ENCODE data around the gene NOVA1. TPM values are rescaled to one million over a fixed set of nuclear protein-coding genes. Genes with fewer than 3 reads are reported as not detected.

NOVA1 gene
- total and polyA plus RNA-seq, 2 experiments from 2014 or later, result 0.32 to 1.6 TPM

DNA sequence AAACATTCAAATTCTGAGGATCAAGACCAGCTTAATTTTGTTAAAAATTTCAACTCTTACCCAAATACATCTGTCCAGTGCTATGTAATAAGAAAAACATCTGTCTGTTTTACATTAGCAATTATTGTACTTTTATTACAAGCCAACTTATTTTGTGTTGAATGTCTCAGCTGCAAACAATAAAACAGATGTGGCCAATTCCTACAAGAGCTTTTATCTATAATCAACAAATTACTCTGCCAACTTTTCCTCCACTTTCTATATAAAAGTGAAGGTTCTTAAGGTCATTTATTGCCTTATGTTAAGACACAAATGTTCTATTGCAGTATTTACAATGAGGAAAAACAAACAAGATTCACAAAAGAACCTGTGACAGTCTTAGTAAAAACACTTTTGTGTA lies 72.7 kb downstream of the NOVA1 start:
- Histone ChIP-seq H3K36me3 (ENCODE audit: low read depth) (no peaks in the 10 kb centered on the region), H3K9me3 (ENCODE audit: low read depth) (no peaks in the 10 kb centered on the region), H3K79me2 (ENCODE audit: insufficient read depth) (no peaks in the 10 kb centered on the region), H3K9ac (no peak overlapping the region), H3K4me1 (ENCODE audit: insufficient read depth) (peaks cover 50% of the 10 kb centered on the region), H3F3A (ENCODE audit: insufficient read depth) (peaks cover 17% of the 10 kb centered on the region; the same call in 1 of the 2 replicates), H3K4me3 (no peak overlapping the region), H3K9me2 (ENCODE audit: insufficient read depth) (no peaks in the 10 kb centered on the region), H2AFZ (no peak overlapping the region), H3K27me3 (replicated peaks; ENCODE audit: insufficient read depth) (no peaks in the 10 kb centered on the region), H3K4me2 (ENCODE audit: unreplicated experiment) (no peak overlapping the region), H3K27ac (no peak overlapping the region), H4K20me1 (ENCODE audit: insufficient read depth) (no peaks in the 10 kb centered on the region)
- TF ChIP-seq EZH2phosphoT487 (IDR thresholded peaks at IDR 0.05; ENCODE audit: insufficient read depth, low read depth), result no peak
- no peak for TF ChIP-seq EZH2 (IDR thresholded peaks at IDR 0.05; ENCODE audit: insufficient read depth, poor library complexity, severe bottlenecking)
- peak; percentile 7 for DNase-seq
- in situ Hi-C loops (cut with MboI), result no loop called here

DNA sequence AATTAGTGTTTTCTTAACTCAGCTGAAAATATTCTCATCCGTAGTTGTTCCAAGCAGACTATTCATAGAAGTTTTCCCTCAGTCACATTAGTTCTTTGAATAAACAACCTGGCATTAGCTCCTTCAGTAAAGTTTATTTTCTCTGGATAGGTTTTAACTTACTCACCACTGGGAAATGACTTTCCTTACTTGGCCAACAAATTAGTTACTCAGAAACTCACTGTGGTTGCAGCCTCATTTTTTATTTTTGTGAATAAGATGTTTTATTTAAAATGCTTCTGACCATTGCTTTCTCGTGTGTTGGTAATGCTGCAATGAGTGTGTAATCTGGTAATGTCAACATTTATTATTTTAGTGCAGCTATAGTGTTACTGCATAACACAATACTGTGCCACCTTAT lies 74.9 kb downstream of the NOVA1 start:
- no peak for TF ChIP-seq EZH2phosphoT487 (IDR thresholded peaks at IDR 0.05; ENCODE audit: insufficient read depth, low read depth)
- TF ChIP-seq EZH2 (IDR thresholded peaks at IDR 0.05; ENCODE audit: insufficient read depth, poor library complexity, severe bottlenecking), result no peak
- in situ Hi-C loops (cut with MboI), result no loop called here
- peak; percentile 86 for DNase-seq
- no peaks in the 10 kb centered on the region for H3K36me3 ChIP-seq (ENCODE audit: low read depth)
- H3K4me2 ChIP-seq (ENCODE audit: unreplicated experiment), result peak overlapping the region; percentile 32
- H3K4me1 ChIP-seq (ENCODE audit: insufficient read depth), result peaks cover 41% of the 10 kb centered on the region
- H3K9ac ChIP-seq, result peak overlapping the region; percentile 24; the same call in 1 of the 2 replicates
- no peaks in the 10 kb centered on the region for H3K9me2 ChIP-seq (ENCODE audit: insufficient read depth)
- 0 to 2% methylated on average over 2 of the region's 2 CpGs for WGBS, 2 experiments (ENCODE audit: low coverage in 1 of 2, low lambda C conversion rate in 2 of 2, missing lambda C conversion rate in 2 of 2)
- no peak overlapping the region for H2AFZ ChIP-seq
- H3K4me3 ChIP-seq, result peak overlapping the region; percentile 23; the same call in 1 of the 2 replicates
- H3K27me3 ChIP-seq (replicated peaks; ENCODE audit: insufficient read depth), result no peaks in the 10 kb centered on the region
- H3K27ac ChIP-seq, result peak overlapping the region; percentile 55
- no peaks in the 10 kb centered on the region for H3K79me2 ChIP-seq (ENCODE audit: insufficient read depth)
- H3F3A ChIP-seq (ENCODE audit: insufficient read depth), result peaks cover 17% of the 10 kb centered on the region; the same call in 1 of the 2 replicates
- H3K9me3 ChIP-seq (ENCODE audit: low read depth), result no peaks in the 10 kb centered on the region
- H4K20me1 ChIP-seq (ENCODE audit: insufficient read depth), result no peaks in the 10 kb centered on the region

DNA sequence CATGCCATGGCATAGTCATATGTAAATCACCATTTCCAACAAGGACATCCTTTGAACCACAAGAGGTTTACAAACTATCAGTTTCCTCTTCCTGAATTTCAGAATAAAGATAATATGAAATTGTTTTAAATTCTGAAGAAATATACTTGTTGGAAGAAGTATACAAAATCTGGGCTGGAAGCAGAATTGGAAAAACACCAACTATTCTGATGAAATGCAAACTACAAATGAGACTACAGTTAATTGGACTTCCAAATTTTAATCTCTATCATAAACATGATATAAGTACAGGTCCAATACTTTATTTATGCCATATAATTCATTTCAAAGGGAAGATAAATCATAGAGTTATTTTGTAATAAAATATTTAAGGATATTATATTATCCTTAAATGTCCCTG lies 80.1 kb downstream of the NOVA1 start:
- Histone ChIP-seq H3K27ac (no peak overlapping the region), H3K9me3 (ENCODE audit: low read depth) (no peaks in the 10 kb centered on the region), H3K27me3 (replicated peaks; ENCODE audit: insufficient read depth) (no peaks in the 10 kb centered on the region), H3F3A (ENCODE audit: insufficient read depth) (peaks cover 11% of the 10 kb centered on the region; the same call in 1 of the 2 replicates), H3K79me2 (ENCODE audit: insufficient read depth) (no peaks in the 10 kb centered on the region), H3K36me3 (ENCODE audit: low read depth) (no peaks in the 10 kb centered on the region), H3K4me1 (ENCODE audit: insufficient read depth) (peaks cover 11% of the 10 kb centered on the region), H3K9ac (no peak overlapping the region), H3K9me2 (ENCODE audit: insufficient read depth) (no peaks in the 10 kb centered on the region), H2AFZ (no peak overlapping the region), H4K20me1 (ENCODE audit: insufficient read depth) (no peaks in the 10 kb centered on the region), H3K4me2 (ENCODE audit: unreplicated experiment) (no peak overlapping the region), H3K4me3 (no peak overlapping the region)
- TF ChIP-seq EZH2phosphoT487 (IDR thresholded peaks at IDR 0.05; ENCODE audit: insufficient read depth, low read depth) (no peak), EZH2 (IDR thresholded peaks at IDR 0.05; ENCODE audit: insufficient read depth, poor library complexity, severe bottlenecking) (no peak)
- DNase-seq, result no peak
- in situ Hi-C loops (cut with MboI), result no loop called here

DNA sequence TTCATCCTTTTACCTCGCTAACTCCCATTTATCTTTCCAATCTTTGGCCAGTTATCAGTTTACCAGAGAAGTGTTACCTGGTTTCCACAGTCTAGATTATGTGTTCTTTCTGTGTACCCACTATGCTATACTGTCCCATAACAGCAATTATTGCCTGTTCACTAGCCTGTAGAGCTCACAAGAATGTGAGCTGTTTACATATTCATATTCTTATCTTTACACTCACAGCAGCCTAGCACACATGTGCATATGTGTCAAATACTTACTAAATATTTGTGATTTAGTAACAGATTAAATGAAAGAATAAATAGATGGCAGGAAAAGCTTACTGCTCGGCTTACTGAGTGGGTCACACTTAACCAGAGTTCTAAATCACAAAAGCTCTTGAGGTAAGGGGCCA lies 97.8 kb downstream of the NOVA1 start:
- Histone ChIP-seq H3K27ac (no peak overlapping the region), H3K27me3 (replicated peaks; ENCODE audit: insufficient read depth) (no peaks in the 10 kb centered on the region), H4K20me1 (ENCODE audit: insufficient read depth) (no peaks in the 10 kb centered on the region), H3F3A (ENCODE audit: insufficient read depth) (no peaks in the 10 kb centered on the region), H3K9me2 (ENCODE audit: insufficient read depth) (no peaks in the 10 kb centered on the region), H3K4me2 (ENCODE audit: unreplicated experiment) (no peak overlapping the region), H3K9ac (no peak overlapping the region), H2AFZ (no peak overlapping the region), H3K36me3 (ENCODE audit: low read depth) (no peaks in the 10 kb centered on the region), H3K4me3 (no peak overlapping the region), H3K79me2 (ENCODE audit: insufficient read depth) (no peaks in the 10 kb centered on the region), H3K4me1 (ENCODE audit: insufficient read depth) (no peaks in the 10 kb centered on the region), H3K9me3 (ENCODE audit: low read depth) (no peaks in the 10 kb centered on the region)
- WGBS, 2 experiments (ENCODE audit: low coverage in 1 of 2, low lambda C conversion rate in 2 of 2, missing lambda C conversion rate in 2 of 2), result 83 to 97% methylated on average over 2 of the region's 2 CpGs
- TF ChIP-seq EZH2phosphoT487 (IDR thresholded peaks at IDR 0.05; ENCODE audit: insufficient read depth, low read depth), result no peak
- no peak for TF ChIP-seq EZH2 (IDR thresholded peaks at IDR 0.05; ENCODE audit: insufficient read depth, poor library complexity, severe bottlenecking)
- no peak for DNase-seq
- in situ Hi-C loops (cut with MboI), result no loop called here

DNA sequence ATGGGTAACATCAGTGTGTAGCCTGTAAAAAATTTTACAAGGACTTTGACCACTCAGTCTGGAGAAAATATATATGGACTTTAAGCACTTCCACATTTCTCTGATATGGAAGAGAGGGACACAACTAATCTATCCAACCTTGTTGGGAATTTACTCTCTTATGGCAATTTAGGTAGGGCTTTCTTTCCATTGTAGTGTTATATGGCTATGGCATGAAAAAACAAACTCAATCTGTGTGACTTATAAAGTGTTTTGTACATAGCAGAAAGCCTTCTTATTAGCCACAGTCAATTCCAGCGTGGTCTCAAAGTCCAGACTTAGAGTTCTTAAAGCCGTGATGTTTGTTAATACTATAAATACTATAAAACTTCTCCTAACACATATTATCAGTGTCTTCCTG lies 98.3 kb downstream of the NOVA1 start:
- in situ Hi-C loops (cut with MboI), result no loop called here
- no peaks in the 10 kb centered on the region for H3K9me3 ChIP-seq (ENCODE audit: low read depth)
- 98 to 100% methylated on average over 2 of the region's 2 CpGs for WGBS, 2 experiments (ENCODE audit: low coverage in 1 of 2, low lambda C conversion rate in 2 of 2, missing lambda C conversion rate in 2 of 2)
- H3K4me1 ChIP-seq (ENCODE audit: insufficient read depth), result no peaks in the 10 kb centered on the region
- H3K9me2 ChIP-seq (ENCODE audit: insufficient read depth), result no peaks in the 10 kb centered on the region
- no peaks in the 10 kb centered on the region for H3K79me2 ChIP-seq (ENCODE audit: insufficient read depth)
- H3K4me3 ChIP-seq, result no peak overlapping the region
- H3K27me3 ChIP-seq (replicated peaks; ENCODE audit: insufficient read depth), result no peaks in the 10 kb centered on the region
- no peak overlapping the region for H3K9ac ChIP-seq
- no peak overlapping the region for H2AFZ ChIP-seq
- H4K20me1 ChIP-seq (ENCODE audit: insufficient read depth), result no peaks in the 10 kb centered on the region
- H3F3A ChIP-seq (ENCODE audit: insufficient read depth), result no peaks in the 10 kb centered on the region
- no peaks in the 10 kb centered on the region for H3K36me3 ChIP-seq (ENCODE audit: low read depth)
- DNase-seq, result no peak
- H3K27ac ChIP-seq, result no peak overlapping the region
- no peak overlapping the region for H3K4me2 ChIP-seq (ENCODE audit: unreplicated experiment)
- no peak for TF ChIP-seq EZH2 (IDR thresholded peaks at IDR 0.05; ENCODE audit: insufficient read depth, poor library complexity, severe bottlenecking)
- TF ChIP-seq EZH2phosphoT487 (IDR thresholded peaks at IDR 0.05; ENCODE audit: insufficient read depth, low read depth), result no peak
